IMR-90 (cell line): Measurements from ENCODE around the gene MEP1B. TPM values are rescaled to one million over a fixed set of nuclear protein-coding genes. Genes with fewer than 3 reads are reported as not detected.

ENCODE experiments used
- ATAC-seq: fragments of 200-7000 bp; cut with Tn5 transposase; 2 replicates; pipeline ENCODE4 v1.9.1; 2020; ENCODE audit warnings: low read depth, mild to moderate bottlenecking, moderate library complexity
- BruUV-seq: library from RNA; stranded (reverse); fragments of 400-500 nt; replicated peaks from 2 replicates; lab custom pipeline; 2021; lab: Mats Ljungman, UMichigan
- CTCF ChIA-PET: fragments of 300-600 bp; formaldehyde crosslinking; extraction: SDS; loops from one replicate; lab custom pipeline; 2021; ENCODE audit warnings: antibody characterized with exemption; lab: Yijun Ruan, JAX
- POLR2A ChIA-PET: fragments of 300-600 bp; sonication (Branson Sonifier 250); formaldehyde crosslinking; loops from one replicate; lab custom pipeline; 2022; ENCODE audit warnings: antibody characterized with exemption; ENCODE audit not compliant: unreplicated experiment; lab: Charles Lee
- DNase-seq: peaks from one replicate; pipeline ENCODE4 v3.0.0; 2013
- H2AFZ ChIP-seq: replicated peaks from 2 replicates; pipeline ENCODE3; 2013; ENCODE audit warnings: low read length, mild to moderate bottlenecking; ENCODE audit not compliant: poor library complexity
- H2AK5ac ChIP-seq: 2 replicates; pipeline ENCODE4 v1.6.1; 2013; ENCODE audit warnings: low read depth, low read length, inconsistent platforms
- H2AK9ac ChIP-seq: replicated peaks from 2 replicates; pipeline ENCODE3; 2013; ENCODE audit warnings: mild to moderate bottlenecking, low read depth, low read length, moderate library complexity; ENCODE audit not compliant: poor library complexity
- H2BK120ac ChIP-seq: 2 replicates; pipeline ENCODE4 v1.6.1; 2013; ENCODE audit warnings: low read depth, low read length, inconsistent platforms
- H2BK15ac ChIP-seq: 3 replicates; pipeline ENCODE4 v1.6.1; 2013; ENCODE audit warnings: low read depth, low read length, inconsistent platforms
- H2BK20ac ChIP-seq: 2 replicates; pipeline ENCODE4 v1.6.1; 2013; ENCODE audit warnings: low read depth, mild to moderate bottlenecking, inconsistent platforms, low read length, moderate library complexity
- H2BK5ac ChIP-seq: 2 replicates; pipeline ENCODE4 v1.6.1; 2013; ENCODE audit warnings: mild to moderate bottlenecking, low read depth, low read length, inconsistent platforms; ENCODE audit not compliant: poor library complexity, severe bottlenecking
- H3K14ac ChIP-seq: replicated peaks from 2 replicates; pipeline ENCODE4 v1.6.1; 2013; ENCODE audit warnings: low read depth, low read length, inconsistent platforms
- H3K18ac ChIP-seq: 2 replicates; pipeline ENCODE4 v1.6.1; 2013; ENCODE audit warnings: low read depth, low read length, control low read depth
- H3K23ac ChIP-seq: 2 replicates; pipeline ENCODE4 v1.6.1; 2013; ENCODE audit warnings: low read depth, low read length, inconsistent platforms
- H3K27ac ChIP-seq: 2 replicates; pipeline ENCODE4 v1.5.1; 2013; ENCODE audit warnings: mild to moderate bottlenecking, control low read depth, low read length; ENCODE audit not compliant: insufficient read depth
- H3K27me3 ChIP-seq: 2 replicates; pipeline ENCODE4 v1.6.1; 2013; ENCODE audit warnings: low read length; ENCODE audit not compliant: control insufficient read depth, insufficient read depth
- H3K36me3 ChIP-seq: 2 replicates; pipeline ENCODE4 v1.6.1; 2013; ENCODE audit warnings: low read length, mixed read lengths; ENCODE audit not compliant: control insufficient read depth, insufficient read depth
- H3K4ac ChIP-seq: 2 replicates; pipeline ENCODE4 v1.6.1; 2013; ENCODE audit warnings: low read depth, low read length, inconsistent platforms
- H3K4me1 ChIP-seq: 2 replicates; pipeline ENCODE4 v1.6.1; 2013; ENCODE audit warnings: low read length, mixed read lengths; ENCODE audit not compliant: control insufficient read depth, insufficient read depth
- H3K4me2 ChIP-seq: 2 replicates; pipeline ENCODE4 v1.6.1; 2013; ENCODE audit warnings: low read depth, mild to moderate bottlenecking, control low read depth, low read length, moderate library complexity
- H3K4me3 ChIP-seq: 2 replicates; pipeline ENCODE4 v1.5.1; 2013; ENCODE audit warnings: low read depth, mild to moderate bottlenecking, control low read depth, low read length, moderate library complexity; ENCODE audit not compliant: insufficient read depth
- H3K56ac ChIP-seq: 2 replicates; pipeline ENCODE4 v1.6.1; 2013; ENCODE audit warnings: low read length, inconsistent platforms; ENCODE audit not compliant: insufficient read depth; ENCODE audit errors: extremely low read depth
- H3K79me1 ChIP-seq, 2 experiments: 2 replicates each; pipeline ENCODE4 v1.6.1; 2013; ENCODE audit warnings: low read length in 2 of 2, inconsistent platforms in 1 of 2, low read depth in 1 of 2
- H3K9ac ChIP-seq: 2 replicates; pipeline ENCODE4 v1.6.1; 2013; ENCODE audit warnings: low read depth, low read length, control low read depth
- H3K9me1 ChIP-seq: 2 replicates; pipeline ENCODE4 v1.6.1; 2013; ENCODE audit warnings: low read length, inconsistent platforms; ENCODE audit not compliant: insufficient read depth
- H3K9me3 ChIP-seq: 2 replicates; pipeline ENCODE4 v1.6.1; 2013; ENCODE audit warnings: low read length; ENCODE audit not compliant: control insufficient read depth, insufficient read depth
- H4K20me1 ChIP-seq: 2 replicates; pipeline ENCODE4 v1.6.1; 2013; ENCODE audit warnings: low read length, inconsistent platforms; ENCODE audit not compliant: insufficient read depth
- H4K5ac ChIP-seq: 2 replicates; pipeline ENCODE4 v1.6.1; 2013; ENCODE audit warnings: mild to moderate bottlenecking, low read depth, low read length, control low read depth
- H4K8ac ChIP-seq, 2 experiments: 2 replicates each; pipeline ENCODE4 v1.6.1; 2013; ENCODE audit warnings: low read depth in 2 of 2, low read length in 2 of 2, control low read depth in 1 of 2, inconsistent platforms in 1 of 2
- H4K91ac ChIP-seq: 2 replicates; pipeline ENCODE4 v1.6.1; 2013; ENCODE audit warnings: low read depth, low read length, inconsistent platforms; ENCODE audit not compliant: insufficient read depth
- BHLHE40 ChIP-seq: fragments of 150-350 bp; IDR thresholded peaks from 2 replicates; pipeline ENCODE4 v1.6.1; 2016; ENCODE audit warnings: mild to moderate bottlenecking, low read depth, low read length
- CHD1 ChIP-seq: IDR thresholded peaks from 2 replicates; pipeline ENCODE4 v1.6.1; 2012; ENCODE audit warnings: low read depth, low read length, improper control_type of control experiment
- CTCF ChIP-seq: conservative IDR thresholded peaks from 2 replicates; pipeline ENCODE4 v1.5.1; 2012; ENCODE audit warnings: mild to moderate bottlenecking, low read depth, low read length, improper control_type of control experiment
- ELK1 ChIP-seq: fragments of 150-350 bp; IDR thresholded peaks from 2 replicates; pipeline ENCODE4 v1.6.1; 2016; ENCODE audit warnings: low read depth, mild to moderate bottlenecking, low read length, moderate library complexity, borderline replicate concordance
- FOS ChIP-seq: fragments of 150-350 bp; IDR thresholded peaks from 2 replicates; pipeline ENCODE4 v1.6.1; 2016; ENCODE audit warnings: low read depth, low read length
- MAFK ChIP-seq: IDR thresholded peaks from 2 replicates; pipeline ENCODE4 v1.6.1; 2012; ENCODE audit warnings: low read depth, low read length, improper control_type of control experiment
- MAZ ChIP-seq: IDR thresholded peaks from 2 replicates; pipeline ENCODE4 v1.6.1; 2012; ENCODE audit warnings: low read depth, mild to moderate bottlenecking, low read length, improper control_type of control experiment, moderate library complexity, borderline replicate concordance
- MXI1 ChIP-seq: IDR thresholded peaks from 2 replicates; pipeline ENCODE4 v1.6.1; 2012; ENCODE audit warnings: low read depth, mild to moderate bottlenecking, low read length, moderate library complexity, borderline replicate concordance
- NFE2L2 ChIP-seq: fragments of 150-350 bp; IDR thresholded peaks from 2 replicates; pipeline ENCODE4 v1.6.1; 2016; ENCODE audit warnings: low read depth, mild to moderate bottlenecking, low read length
- POLR2A ChIP-seq: IDR thresholded peaks from 2 replicates; pipeline ENCODE4 v1.6.1; 2012; ENCODE audit warnings: mild to moderate bottlenecking, low read depth, low read length
- RAD21 ChIP-seq: IDR thresholded peaks from 2 replicates; pipeline ENCODE4 v1.6.1; 2012; ENCODE audit warnings: low read length, improper control_type of control experiment
- RCOR1 ChIP-seq: IDR thresholded peaks from 2 replicates; pipeline ENCODE4 v1.6.1; 2012; ENCODE audit warnings: mild to moderate bottlenecking, low read length, improper control_type of control experiment; ENCODE audit not compliant: insufficient replicate concordance
- SMC3 ChIP-seq: fragments of 150-350 bp; IDR thresholded peaks from 2 replicates; pipeline ENCODE4 v1.6.1; 2016; ENCODE audit warnings: low read depth, mild to moderate bottlenecking, antibody characterized with exemption, low read length, moderate library complexity
- USF2 ChIP-seq: fragments of 150-350 bp; IDR thresholded peaks from 2 replicates; pipeline ENCODE4 v1.6.1; 2017; ENCODE audit warnings: mild to moderate bottlenecking, antibody characterized with exemption, low read length, low read depth
- WGBS, 2 experiments: methylation state at CpG; one replicate each; pipeline versions ENCODE4 v1.1.5 to v1.1.7; 2013; ENCODE audit warnings: missing lambda C conversion rate in 2 of 2; ENCODE audit not compliant: insufficient read length in 1 of 2; ENCODE audit errors: extremely low coverage in 2 of 2; 5-methylcytosine and 5-hydroxymethylcytosine counted together
- dilution Hi-C: fragments of 300-500 bp; cut with HindIII; formaldehyde crosslinking; loops from one replicate; pipeline ENCODE4 v1.14.3; 2018; ENCODE audit warnings: low sequenced_read_pairs; ENCODE audit not compliant: unreplicated experiment
- in situ Hi-C: fragments of 300-500 bp; cut with MboI; formaldehyde crosslinking; loops from 3 replicates; pipeline ENCODE4 v1.14.3; 2019; ENCODE audit warnings: low sequenced_read_pairs, inconsistent platforms, mixed read lengths
- intact Hi-C: fragments of 100-400 bp; cut with micrococcal nuclease; formaldehyde crosslinking; loops from 2 replicates; pipeline ENCODE4 v1.10.0; 2022
- polyA plus RNA-seq, 3 experiments: library from polyadenylated mRNA; depleted of rRNA; stranded (reverse); fragments of >200 nt; gene quantifications; 2 replicates each; pipeline ENCODE4 v1.2.3, GENCODE V29; 2012; ENCODE audit warnings: low replicate concordance in 1 of 3
- total RNA-seq: library from RNA; depleted of rRNA; stranded (reverse); fragments of >200 nt; gene quantifications from 2 replicates; pipeline ENCODE4 v1.2.3, GENCODE V29; 2012

MEP1B gene
- total and polyA plus RNA-seq, 2 of the 4 experiments (the other 2 are of a cell fraction) = not detected

GRCh38 chr18:32259553-32259952 lies 69.7 kb downstream of the MEP1B start:
- intact Hi-C loops (no loop called here), dilution Hi-C loops (no loop called here)
- BruUV-seq = no TSS peak

More at GRCh38 chr18:32259553-32259952, 69.7 kb downstream of the MEP1B start:
- no peak for TF ChIP-seq BHLHE40
- no peak for TF ChIP-seq CHD1
- TF ChIP-seq USF2 = no peak
- no peak for TF ChIP-seq MAZ
- no peak for TF ChIP-seq FOS
- no peak for TF ChIP-seq ELK1
- no peak for TF ChIP-seq MXI1
- TF ChIP-seq CTCF = no peak
- TF ChIP-seq RCOR1 = no peak
- no peak for TF ChIP-seq SMC3
- TF ChIP-seq POLR2A = no peak
- TF ChIP-seq MAFK = no peak
- TF ChIP-seq NFE2L2 = no peak
- no peak for TF ChIP-seq RAD21
- H4K8ac ChIP-seq = no peak overlapping the region
- CTCF ChIA-PET = interaction anchor here (1.5 kb wide), 1 partner anchor 9 kb away, joined by 4 read pairs; no protein-coding TSS in a partner anchor
- no peaks in the 10 kb centered on the region for H3K9me1 ChIP-seq
- no peak overlapping the region for H4K91ac ChIP-seq
- H2AFZ ChIP-seq = no peak overlapping the region
- H4K20me1 ChIP-seq = no peaks in the 10 kb centered on the region
- no peak overlapping the region for H2BK20ac ChIP-seq
- no peak overlapping the region for H3K27ac ChIP-seq
- ATAC-seq (no peak), DNase-seq (no peak)
- no peak overlapping the region for H2BK120ac ChIP-seq
- no peak overlapping the region for H2AK9ac ChIP-seq
- no peak overlapping the region for H3K18ac ChIP-seq
- no peak overlapping the region for H2BK15ac ChIP-seq
- no peak overlapping the region for H3K14ac ChIP-seq
- H3K4ac ChIP-seq = no peak overlapping the region
- H3K9me3 ChIP-seq = no peaks in the 10 kb centered on the region
- H3K56ac ChIP-seq = no peak overlapping the region
- POLR2A ChIA-PET = no interaction called here
- 39% methylated on average over 2 of the region's 6 CpGs; no CpG with 5 or more reads in 1 of the 2 experiments for WGBS, 2 experiments
- no peaks in the 10 kb centered on the region for H3K36me3 ChIP-seq
- no peak overlapping the region for H4K5ac ChIP-seq
- no peak overlapping the region for H2BK5ac ChIP-seq
- H3K4me3 ChIP-seq = no peak overlapping the region
- H3K79me1 ChIP-seq = no peaks in the 10 kb centered on the region
- no peak overlapping the region for H2AK5ac ChIP-seq
- in situ Hi-C loops = no loop called here
- H3K23ac ChIP-seq = no peak overlapping the region
- H3K4me1 ChIP-seq = no peaks in the 10 kb centered on the region; the same call in 1 of the 2 replicates
- H3K27me3 ChIP-seq = peaks cover 2% of the 10 kb centered on the region
- no peak overlapping the region for H3K9ac ChIP-seq
- H3K4me2 ChIP-seq = no peak overlapping the region
